ENCODE data around the gene SHROOM3.

Gene SHROOM3

GRCh38 chr4:76781698-76782595 lies 346.9 kb downstream of the SHROOM3 start:
- peak; percentile 86 for DNase-seq (ENCODE audit: low read depth)

DNA sequence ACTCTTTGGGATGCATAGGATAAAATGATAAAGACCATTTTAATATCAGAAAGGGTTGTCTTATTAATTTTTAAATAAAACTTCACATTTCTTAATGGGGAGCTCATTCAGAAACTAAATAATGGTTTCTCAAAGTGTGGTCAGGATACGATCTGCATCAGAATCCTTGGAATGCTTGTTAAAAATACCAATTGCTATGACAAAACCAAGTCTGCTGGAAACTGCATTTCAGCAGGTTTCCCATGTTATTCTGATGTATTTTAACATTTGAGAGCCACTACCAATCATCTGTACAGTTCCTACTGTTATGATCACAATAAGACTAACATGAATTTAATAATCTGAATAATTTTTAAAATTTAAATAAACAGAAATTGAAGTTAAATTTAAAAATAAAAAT lies 347.8 kb downstream of the SHROOM3 start:
- no peak for DNase-seq (ENCODE audit: low read depth)

DNA sequence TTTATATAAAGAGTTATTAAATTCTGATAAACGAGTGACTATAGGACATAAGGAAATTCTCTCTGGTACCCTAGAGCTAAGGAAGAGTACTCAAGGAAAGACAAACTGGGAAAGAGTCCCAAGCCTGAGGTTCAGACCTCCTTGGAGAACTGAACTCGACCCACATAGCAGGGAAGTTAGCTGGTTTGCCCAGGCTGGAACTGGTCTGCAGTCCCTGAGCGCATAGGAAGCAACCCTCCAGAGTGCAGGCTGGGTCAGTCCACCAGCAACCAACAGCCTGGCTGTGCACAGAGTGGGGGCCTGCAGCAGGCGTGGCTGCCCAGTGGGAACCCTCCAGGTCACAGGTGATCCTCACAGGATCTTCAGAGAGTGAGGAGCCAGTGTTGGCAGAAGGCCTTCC lies 348.8 kb downstream of the SHROOM3 start:
- no peak for DNase-seq (ENCODE audit: low read depth)

GRCh38 chr4:76784237-76784636 lies 349.2 kb downstream of the SHROOM3 start:
- DNase-seq (ENCODE audit: low read depth) = no peak

DNA sequence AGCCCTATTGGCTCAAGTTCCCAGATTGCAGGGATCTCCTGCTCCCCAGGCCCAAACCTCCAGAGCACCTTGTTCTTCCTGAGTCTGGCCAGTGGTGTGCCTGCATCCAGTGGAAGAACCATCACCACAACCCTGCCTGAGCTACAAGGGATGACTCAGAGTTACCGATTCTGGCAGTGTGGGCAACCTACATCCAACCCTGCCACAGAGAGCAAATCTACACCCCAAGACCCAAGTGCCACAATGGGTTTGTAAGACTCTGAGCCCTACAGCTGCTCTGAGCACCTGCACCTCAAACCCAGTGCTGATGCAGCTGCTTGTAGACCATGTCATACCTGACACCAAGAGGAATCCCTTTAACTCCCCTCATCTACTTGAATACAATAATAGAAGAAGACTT lies 352.9 kb downstream of the SHROOM3 start:
- no peak for DNase-seq (ENCODE audit: low read depth)

DNA sequence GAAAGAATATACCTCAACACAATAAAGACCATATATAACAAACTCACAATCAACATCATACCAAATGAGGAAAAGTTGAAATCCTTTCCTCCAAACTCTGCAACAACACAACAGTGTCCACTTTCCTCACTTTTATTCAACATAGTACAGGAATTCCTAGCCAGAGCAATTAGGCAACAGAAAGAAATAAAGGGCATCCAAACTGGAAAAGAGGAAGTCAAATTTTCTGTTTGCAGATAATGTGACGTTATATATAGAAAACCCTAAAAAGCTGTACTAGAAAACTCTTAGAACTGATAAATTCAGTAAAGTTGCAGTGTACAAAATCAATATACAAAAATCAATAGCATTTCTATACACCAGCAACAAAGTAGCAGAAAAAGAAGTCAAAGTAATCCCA lies 355.3 kb downstream of the SHROOM3 start:
- no peak for DNase-seq (ENCODE audit: low read depth)

- DNase-seq (ENCODE audit: low read depth) = no peak
These were observed 356.4 kb downstream of the SHROOM3 start for GRCh38 chr4:76791479-76791878.

DNA sequence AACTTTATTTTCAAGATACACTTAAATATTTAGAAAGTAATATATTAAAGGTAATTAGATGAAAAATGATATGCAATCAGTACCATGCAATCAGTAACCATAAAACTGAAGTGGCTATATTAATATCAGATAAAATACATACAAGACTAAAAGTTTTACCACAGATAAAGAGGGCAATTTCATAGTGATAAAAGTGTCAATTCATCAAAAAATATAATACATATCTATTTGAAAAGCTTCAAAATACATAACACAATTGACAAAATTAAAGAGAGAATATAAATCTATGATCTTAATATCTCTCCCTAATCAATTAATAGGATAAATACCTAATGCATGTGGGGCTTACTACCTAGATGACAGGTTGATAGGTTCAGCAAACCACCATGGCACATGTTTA lies 357.4 kb downstream of the SHROOM3 start:
- no peak for DNase-seq (ENCODE audit: low read depth)

- no peak for DNase-seq (ENCODE audit: low read depth)
These were observed 360.2 kb downstream of the SHROOM3 start for GRCh38 chr4:76795243-76795642.

DNA sequence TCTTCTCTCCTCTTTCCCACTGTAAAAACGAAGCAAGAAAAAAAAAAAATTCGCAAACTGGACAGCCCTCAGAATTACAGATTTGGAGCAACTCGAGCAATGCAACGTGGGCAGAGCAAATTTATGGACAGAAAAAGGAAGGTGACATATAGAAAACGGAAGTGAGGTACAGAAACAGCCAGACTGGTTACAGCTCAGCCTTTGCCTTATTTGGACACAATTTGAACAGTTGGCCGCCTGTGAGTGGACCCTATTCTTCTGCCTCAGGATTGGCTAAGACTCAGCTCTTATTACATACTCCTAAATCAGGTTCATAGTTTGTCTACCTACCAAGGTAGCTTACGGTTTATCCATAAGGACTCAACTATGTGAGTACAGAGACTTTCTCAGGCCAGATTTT lies 364.1 kb downstream of the SHROOM3 start:
- no peak for DNase-seq (ENCODE audit: low read depth)

DNA sequence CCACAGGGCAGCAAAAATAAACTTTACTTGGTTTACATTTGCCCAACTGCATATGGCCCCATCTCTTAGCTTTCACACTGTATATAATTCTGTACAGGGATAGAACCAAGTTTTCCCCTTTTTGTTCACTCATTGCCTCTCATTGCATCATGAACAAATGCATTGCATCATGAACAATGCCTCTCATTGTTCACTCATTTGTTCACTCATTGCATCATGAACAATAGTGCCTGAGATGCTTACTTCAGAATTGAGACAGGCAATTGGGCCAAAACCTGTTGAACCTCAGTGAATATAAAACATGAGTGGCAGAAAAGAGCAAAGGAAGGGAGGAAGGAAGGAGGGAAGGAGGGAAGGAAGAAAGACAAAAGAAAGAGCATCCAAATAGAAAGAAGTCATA lies 364.7 kb downstream of the SHROOM3 start:
- DNase-seq (ENCODE audit: low read depth) = no peak

DNA sequence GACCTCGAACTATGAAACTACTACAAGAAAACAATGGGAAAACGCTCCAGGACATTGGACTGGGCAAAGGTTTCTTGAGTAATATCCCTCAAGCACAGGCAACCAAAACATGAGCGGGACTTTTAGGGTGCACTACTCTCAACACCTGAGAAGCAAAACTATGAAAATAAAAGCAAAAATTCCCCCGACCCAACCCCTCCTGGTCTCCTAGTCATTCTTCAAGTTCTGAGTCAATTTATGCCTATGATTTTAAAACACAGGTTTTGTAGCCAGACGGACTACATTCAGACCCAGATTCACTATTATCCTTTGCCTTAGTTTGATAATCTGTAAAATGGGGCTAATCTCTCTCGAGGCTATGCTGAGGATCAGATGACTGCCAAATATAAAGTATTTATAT lies 365.9 kb downstream of the SHROOM3 start:
- no peak for DNase-seq (ENCODE audit: low read depth)

DNA sequence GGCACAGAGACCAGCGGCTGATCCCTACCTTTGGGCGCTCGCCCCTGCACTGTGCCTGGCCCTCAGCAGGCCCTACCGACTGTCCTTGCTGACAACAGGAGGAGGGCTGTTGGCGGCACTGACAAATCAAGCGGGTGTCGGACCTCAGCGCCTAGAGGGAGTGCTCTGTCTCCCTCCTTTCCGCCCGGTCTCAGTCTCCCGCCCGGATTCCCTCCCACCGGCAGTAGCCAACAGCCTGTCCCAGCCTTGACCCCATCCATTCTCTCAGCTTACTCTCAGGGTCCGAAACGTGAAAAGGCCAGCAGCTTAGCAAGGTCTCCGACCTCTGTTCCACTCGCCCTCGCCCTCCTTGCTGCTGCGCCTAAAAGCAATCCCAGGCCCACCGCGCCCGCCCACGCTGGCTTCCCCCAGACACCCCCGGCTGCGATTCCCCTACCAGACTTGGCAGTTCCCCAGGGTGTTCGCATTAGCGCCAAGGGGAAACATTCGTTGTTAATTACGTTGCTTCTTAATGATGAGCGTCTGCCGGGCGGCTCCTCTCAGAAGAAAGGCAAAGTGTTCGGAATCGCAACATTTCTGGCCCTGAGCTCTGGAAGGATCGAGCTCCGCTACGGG lies 366.7 kb downstream of the SHROOM3 start:
- DNase-seq (ENCODE audit: low read depth) = no peak

- DNase-seq (ENCODE audit: low read depth) = no peak
These were observed 367.4 kb downstream of the SHROOM3 start for GRCh38 chr4:76802236-76803021.

DNA sequence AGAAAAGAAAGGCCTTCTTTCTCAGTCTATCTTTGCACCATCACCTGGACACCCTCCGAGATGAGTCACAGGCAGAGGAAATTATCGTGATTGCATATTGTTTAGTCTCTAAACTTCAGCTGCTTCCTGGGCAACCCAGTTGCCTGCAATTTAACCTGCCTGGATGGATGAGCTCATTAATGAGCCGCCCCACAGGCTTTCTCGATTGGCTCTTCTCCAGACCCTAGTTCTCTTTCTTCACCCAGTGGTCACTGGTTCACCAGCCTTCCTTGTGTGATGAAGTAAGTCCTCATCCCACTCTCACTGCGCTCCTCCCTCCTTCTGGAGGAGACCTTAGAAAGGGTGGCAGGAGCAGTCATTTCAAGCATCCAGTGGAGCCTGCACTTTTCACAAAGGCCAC lies 368.5 kb downstream of the SHROOM3 start:
- no peak for DNase-seq (ENCODE audit: low read depth)

- no peak for DNase-seq (ENCODE audit: low read depth)
These were observed 369.1 kb downstream of the SHROOM3 start for GRCh38 chr4:76804096-76804495.

DNA sequence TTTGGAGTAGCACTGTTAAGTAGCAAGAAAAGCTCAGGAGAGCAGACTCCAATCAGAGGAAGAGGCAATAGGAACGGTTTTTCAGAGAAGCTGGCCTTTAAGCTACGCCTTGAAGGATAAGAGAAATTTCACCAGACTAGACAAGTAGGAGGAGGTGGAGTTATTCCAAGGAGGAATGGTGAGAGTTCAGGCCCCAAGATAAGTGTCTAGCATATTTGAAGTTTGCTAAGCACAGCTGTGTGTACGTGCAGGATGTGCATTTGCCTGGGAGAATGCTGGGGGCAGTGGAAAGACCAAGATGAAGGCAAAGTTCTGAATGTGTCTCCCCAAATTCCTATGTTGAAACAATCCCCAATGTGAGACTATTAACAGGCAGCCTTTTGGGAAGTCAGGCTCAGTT lies 371.3 kb downstream of the SHROOM3 start:
- DNase-seq (ENCODE audit: low read depth) = no peak

GRCh38 chr4:76806757-76807156 lies 371.7 kb downstream of the SHROOM3 start:
- DNase-seq (ENCODE audit: low read depth) = no peak

DNA sequence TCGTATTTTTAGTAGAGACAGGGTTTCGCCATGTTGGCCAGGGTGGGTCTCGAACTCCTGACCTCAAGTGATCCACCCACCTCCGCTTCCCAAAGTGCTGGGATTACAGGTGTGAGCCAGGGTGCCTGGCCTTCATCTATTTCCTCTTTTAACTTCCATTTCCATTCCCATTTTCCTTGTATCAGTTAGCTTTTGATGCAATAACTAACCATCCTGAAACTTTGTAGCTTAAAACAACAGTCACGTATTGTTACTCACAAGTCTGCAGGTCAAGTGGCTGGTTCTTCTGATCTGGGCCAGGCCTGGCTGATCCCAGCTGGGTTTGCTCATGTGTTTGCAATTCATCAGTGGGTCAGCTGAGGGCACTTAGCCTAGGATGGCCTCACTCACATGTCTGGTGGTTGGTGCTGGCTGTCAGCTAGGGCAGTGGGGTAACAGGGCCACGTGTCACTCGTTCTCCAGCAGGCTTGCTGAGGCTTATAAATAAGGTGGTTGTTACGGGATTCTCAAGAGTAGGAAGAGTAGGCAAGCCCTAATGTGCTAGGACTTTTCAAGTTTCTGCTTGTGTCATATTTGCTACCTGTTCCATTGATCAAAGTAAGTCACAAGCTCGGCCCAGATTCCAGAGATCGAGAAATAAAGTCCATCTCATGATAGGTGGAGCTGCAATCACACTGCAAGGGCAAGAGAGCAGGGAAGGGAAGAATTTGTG lies 374.7 kb downstream of the SHROOM3 start:
- DNase-seq (ENCODE audit: low read depth) = no peak

DNA sequence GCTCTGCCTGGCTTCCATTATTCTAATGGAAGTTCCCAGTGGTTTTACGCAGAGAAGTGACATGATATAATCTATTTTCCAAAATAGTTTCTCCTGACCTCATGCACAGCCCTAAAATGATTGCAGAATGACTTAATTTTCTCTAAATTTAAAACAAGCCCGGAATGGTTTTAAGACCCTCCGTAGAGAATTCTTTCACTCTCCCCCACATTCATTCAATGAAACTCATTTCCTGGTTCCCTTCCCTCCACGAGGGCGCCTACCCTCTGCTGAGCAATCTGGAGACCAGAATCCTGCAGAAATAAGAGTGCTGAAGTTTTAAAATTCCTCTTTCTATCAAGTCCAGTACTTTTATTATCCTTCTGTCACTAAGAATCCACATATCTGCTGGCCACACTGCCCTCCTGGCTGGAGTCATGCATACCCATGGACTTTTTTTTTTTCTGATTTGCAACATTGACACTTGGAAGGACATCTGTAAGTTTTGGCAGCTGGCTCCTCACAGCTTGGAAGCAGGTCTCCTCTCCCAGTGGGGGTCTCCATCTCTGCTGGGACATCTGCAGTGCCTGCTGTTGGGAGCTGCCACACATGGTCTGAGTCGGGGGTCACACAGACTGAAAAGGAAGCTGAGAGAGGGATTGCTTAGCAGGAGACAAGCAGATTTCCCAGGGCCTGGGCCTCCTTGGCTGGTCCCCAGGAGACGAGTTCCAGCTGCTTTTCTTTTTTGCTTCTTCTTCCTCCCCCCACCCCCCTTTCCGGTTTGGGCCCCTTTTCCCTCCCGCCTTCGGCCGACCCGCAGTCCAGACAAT lies 376.8 kb downstream of the SHROOM3 start:
- no peak for DNase-seq (ENCODE audit: low read depth)

DNA sequence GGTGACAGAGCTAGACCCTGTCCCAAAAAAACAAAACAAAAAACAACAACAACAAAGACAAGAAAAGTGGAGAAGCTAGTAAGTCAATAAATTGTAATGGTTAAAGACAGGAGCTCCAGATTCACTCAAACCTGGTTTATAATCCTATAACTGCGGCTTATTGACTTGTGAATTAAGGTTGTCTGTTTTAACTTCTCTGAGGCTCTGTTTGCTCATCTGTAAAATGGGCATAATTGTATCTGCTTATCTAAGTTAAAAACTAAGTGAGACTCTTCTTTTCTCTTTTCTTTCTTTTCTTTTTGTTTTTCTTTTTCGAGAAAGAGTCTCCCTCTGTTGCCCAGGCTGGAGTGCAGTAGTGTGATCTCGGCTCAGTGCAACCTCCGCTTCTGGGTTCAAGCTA lies 378.0 kb downstream of the SHROOM3 start:
- DNase-seq (ENCODE audit: low read depth) = no peak
